Measurements from ENCODE around the gene GLYATL2.

DNA sequence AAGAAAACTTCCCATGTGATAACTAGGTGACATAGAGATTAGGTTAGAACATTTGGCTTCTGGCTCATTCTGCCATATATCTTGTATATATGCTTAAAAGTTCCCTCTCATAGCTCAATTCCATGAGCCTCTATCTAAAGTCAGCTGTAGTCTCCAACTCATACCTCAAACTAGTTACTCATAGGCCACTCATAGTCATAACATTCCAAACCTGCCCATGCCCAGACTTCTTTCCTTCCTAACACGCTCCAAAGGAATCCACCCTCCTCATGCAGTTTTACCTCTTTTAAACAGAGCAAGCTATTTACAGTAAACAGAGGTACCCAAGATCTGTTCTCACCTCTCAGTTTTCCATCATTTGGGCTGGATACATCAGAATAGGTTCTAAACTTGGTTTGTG is 39.4 kb downstream of the GLYATL2 start:
- TF ChIP-seq CBX8 (IDR thresholded peaks at IDR 0.05; ENCODE audit: borderline replicate concordance, low read depth, low read length) (no peak), TAF1 (IDR thresholded peaks at IDR 0.05; ENCODE audit: low read depth, low read length) (no peak), EP300 (IDR thresholded peaks at IDR 0.05; ENCODE audit: borderline replicate concordance in 1 of 2, low read depth in 2 of 2, low read length in 2 of 2) (no peak), JUND (IDR thresholded peaks at IDR 0.05; ENCODE audit: low read length) (no peak), EGR1 (IDR thresholded peaks at IDR 0.05; ENCODE audit: borderline replicate concordance, low read depth, low read length) (no peak), POLR2A (IDR thresholded peaks at IDR 0.05; ENCODE audit: control extremely low read depth in 1 of 2, low read depth in 2 of 2, low read length in 2 of 2) (no peak), EZH2 (IDR thresholded peaks at IDR 0.05; ENCODE audit: low read depth, low read length, severe bottlenecking) (no peak), BRCA1 (IDR thresholded peaks at IDR 0.05; ENCODE audit: low read depth, low read length) (no peak), MAFK (IDR thresholded peaks at IDR 0.05; ENCODE audit: low read depth, low read length) (no peak), SUZ12 (IDR thresholded peaks at IDR 0.05; ENCODE audit: low read length) (no peak), POLR2AphosphoS5 (IDR thresholded peaks at IDR 0.05; ENCODE audit: low read depth, low read length) (no peak), KDM1A (IDR thresholded peaks at IDR 0.05; ENCODE audit: borderline replicate concordance, low read length) (no peak), GABPA (IDR thresholded peaks at IDR 0.05; ENCODE audit: borderline replicate concordance, insufficient read depth, low read length) (no peak)
- TF ChIP-seq, protein P1, sequence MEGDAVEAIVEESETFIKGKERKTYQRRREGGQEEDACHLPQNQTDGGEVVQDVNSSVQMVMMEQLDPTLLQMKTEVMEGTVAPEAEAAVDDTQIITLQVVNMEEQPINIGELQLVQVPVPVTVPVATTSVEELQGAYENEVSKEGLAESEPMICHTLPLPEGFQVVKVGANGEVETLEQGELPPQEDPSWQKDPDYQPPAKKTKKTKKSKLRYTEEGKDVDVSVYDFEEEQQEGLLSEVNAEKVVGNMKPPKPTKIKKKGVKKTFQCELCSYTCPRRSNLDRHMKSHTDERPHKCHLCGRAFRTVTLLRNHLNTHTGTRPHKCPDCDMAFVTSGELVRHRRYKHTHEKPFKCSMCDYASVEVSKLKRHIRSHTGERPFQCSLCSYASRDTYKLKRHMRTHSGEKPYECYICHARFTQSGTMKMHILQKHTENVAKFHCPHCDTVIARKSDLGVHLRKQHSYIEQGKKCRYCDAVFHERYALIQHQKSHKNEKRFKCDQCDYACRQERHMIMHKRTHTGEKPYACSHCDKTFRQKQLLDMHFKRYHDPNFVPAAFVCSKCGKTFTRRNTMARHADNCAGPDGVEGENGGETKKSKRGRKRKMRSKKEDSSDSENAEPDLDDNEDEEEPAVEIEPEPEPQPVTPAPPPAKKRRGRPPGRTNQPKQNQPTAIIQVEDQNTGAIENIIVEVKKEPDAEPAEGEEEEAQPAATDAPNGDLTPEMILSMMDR (IDR thresholded peaks at IDR 0.05; ENCODE audit: control extremely low read depth in 1 of 3, insufficient read depth in 1 of 3, low read depth in 1 of 3, low read length in 3 of 3), result no peak
